NCI-H82 treated with DMSO at 0.1 percent for 48 hours (cell line): ENCODE data around the gene BBS2.

Source experiments
- DNase-seq: peaks from one replicate; lab custom pipeline; 2025; ENCODE audit not compliant: unreplicated experiment; lab: John Stamatoyannopoulos, UW

The BBS2 gene

GRCh38 chr16:56478281-56479049 is 41.4 kb downstream of the BBS2 start:
- DNase-seq = no peak

GRCh38 chr16:56477096-56477878 is 42.5 kb downstream of the BBS2 start:
- no peak for DNase-seq

DNA sequence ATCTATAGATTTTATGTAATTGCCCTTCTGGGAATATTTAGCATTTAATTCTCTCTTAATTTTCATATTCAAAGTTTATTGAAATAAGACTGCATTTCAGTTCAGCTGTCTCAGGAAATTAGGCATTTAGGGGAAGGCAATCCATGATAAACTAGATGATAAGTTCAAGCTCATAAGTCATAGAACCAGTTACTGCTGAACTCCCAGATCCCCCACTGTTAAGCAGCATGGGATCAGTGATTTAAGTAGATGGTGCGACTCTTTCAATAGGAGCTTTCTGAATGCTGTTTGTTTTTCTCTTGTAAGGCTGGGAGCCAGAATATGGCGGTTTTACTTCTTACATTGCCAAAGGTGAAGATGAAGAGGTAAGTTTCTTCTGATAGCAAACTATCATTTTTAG is 44.6 kb downstream of the BBS2 start:
- peak; percentile 38 for DNase-seq

DNA sequence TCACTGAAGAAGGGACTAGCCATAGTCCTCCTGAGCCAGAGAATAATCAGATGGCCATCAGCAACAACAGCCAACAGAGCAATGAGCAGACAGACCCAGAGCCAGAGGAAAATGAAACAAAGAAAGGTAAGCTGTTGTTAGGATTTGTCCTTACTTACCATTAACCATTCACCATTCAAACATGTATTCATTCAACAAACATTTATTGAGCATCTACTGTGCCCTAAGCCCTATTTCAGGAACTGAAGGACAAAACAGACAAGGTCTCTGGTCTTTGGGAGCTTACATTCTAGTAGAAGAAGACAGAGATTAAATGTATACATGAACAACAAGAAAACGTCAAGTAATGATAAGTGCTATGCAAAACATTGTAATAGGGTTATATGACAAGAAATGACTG is 49.2 kb downstream of the BBS2 start:
- no peak for DNase-seq

- no peak for DNase-seq
Observed at GRCh38 chr16:56470232-56470631, 49.6 kb downstream of the BBS2 start.

DNA sequence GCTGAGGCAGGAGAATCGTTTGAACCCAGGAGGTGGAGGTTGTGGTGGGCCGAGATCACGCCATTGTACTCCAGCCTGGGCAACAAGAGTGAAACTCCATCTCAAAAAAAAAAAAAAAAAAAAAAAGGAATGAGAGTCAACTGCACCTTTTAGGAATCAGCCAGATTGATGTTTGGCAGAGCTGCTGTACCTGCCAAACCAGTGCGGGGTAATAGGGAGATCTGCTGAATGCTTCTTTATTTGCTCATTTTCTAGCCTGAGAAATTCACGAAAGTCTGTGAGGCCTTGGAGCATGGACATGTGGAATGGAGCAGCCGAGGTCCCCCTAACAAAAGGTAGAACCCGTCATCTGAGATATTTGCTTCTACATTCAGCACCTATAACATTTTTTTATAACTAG is 50.1 kb downstream of the BBS2 start:
- no peak for DNase-seq

DNA sequence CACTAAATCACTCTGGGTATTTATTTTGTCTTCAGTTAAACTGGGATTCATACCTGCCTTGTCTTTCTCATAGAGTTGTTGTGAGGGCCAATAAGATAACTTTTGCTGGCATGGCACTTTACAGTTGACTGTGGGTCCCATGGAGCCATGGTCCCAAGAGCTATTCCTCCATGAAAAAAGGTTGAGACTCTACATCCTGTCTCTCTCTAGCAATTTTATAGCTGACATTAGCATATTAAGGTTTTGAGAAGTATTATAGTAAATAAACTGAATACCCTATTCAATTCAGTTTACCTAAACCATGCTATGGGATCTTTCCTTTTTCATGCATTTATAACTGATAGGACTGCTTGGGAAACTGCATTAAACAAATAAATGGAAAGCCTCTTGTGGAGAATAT is 51.0 kb downstream of the BBS2 start:
- no peak for DNase-seq

GRCh38 chr16:56466344-56466743 is 53.5 kb downstream of the BBS2 start:
- DNase-seq = no peak

DNA sequence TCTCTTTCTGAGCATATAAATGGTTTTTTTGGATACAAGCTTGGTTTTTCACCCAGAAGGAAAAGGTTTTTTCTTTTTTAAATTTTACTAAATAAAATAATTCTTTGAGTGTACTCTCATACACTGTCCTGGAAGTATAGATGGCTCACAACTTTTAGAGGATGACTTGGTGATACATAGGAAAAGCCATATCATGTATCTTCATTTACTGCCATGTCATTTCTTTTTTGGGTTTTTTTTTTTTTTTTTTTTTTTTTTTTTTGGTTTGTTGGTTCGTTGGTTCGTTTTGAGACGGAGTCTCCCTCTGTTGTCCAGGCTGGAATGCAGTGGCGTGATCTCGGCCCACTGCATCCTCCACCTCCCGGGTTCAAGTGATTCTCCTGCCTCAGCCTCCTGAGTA is 56.7 kb downstream of the BBS2 start:
- no peak for DNase-seq

- DNase-seq = no peak
Observed at GRCh38 chr16:56462064-56462796, 57.6 kb downstream of the BBS2 start.

- peak; percentile 80 for DNase-seq
Observed at GRCh38 chr16:56460101-56460500, 59.7 kb downstream of the BBS2 start.

DNA sequence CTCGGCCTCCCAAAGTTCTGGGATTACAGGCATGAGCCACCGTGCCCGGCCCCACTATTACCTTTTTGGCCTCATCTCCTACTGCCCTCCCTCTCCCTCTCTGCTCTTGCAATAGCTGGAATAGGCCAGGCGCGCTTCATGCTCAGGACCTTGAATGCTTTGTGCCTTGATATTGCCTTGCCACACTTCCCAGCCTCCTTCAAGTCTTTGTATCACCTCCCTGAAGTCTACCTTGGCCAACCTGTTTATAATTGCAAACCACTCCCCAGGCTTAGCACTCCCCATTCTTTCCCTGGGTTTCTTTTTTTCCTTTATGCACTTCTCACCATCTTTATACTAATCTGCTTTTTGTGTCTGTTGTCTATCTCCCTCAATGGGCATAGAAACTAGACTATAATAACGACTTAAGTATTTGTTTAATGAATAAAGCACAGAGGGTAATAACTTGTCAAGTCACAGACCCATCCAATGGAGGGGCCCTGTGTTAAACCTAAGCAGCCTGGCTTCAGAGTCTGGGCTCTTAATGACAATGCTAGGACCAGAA is 61.8 kb downstream of the BBS2 start:
- no peak for DNase-seq

DNA sequence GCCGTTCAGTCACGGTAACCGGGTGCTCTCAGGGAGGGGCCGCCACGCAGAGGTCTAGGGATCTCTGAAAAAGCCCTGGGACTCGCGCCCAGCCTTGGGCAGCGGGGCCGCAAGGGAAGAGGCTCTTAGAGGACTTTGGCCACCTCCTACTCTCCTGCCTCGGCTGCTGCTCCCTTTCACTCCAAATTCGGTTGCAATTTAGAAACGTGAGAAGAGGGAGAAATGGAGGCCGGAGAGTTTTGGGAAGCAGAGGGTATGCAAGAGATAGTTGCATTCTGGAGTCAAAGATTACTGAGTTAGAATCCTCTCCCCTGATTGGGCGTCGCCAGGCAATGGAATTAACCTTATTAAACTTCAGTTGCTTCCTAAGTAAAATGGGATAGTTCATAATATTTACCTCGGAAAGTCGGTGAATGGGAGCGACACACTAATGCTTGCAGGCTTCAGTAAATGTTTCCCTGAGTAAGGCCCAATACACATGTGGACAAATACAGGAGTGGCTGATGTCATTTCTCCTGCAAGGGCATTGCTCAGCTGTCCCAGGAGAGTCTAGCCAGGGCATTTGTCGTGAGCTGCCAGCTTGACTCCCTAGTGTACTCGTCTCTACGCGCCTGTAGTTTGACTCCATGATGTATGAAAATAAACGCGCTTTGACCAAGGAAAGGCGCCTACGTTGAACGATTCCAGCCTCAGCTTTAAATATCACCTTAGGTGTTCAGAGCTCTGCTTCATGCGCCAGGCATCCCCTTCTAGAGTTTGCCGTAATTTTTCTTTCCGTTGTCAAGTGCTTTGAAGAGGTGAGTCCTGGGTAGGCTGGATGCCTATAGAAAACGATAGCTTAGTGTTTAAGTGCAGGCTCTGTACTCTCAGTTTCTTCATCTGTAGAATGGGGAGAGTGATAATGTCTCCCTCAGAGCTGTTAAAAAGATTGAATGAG is 67.8 kb downstream of the BBS2 start:
- no peak for DNase-seq

DNA sequence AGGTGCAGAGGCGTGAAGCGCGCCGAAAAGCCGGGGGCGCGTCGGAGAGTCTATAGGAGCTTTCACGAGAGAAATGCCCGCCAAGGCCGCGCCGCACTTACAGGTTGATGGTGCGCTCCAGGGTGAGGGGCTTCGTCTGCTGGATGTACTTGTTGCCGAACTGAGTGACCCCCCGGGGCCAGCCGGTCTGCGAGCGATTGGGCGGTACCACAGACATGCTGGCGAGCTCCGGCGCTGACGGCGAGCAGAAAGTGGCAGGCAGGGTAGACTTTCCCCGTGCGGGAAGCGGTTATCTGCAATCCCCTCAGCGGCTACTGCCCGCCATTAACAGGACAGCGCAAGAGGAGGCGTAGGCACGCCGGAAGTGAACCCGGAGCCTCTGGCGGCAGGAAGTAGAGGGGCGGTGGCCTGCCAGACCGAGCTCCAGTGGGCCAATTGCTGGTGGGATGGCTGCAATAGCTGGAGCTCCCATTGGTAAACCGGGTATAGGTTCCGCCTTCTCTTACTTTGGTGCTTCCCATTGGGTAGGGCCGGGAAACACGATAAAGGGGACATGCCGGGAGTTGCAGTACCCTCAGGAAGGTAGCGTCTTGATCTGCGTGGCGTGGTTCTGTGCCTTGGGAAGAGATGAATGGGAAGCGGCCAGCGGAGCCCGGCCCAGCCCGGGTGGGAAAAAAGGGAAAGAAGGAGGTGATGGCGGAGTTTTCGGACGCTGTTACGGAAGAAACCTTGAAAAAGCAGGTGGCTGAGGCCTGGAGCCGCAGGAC is 68.7 kb downstream of the BBS2 start, which contains the start of the genes NUDT21 and OGFOD1:
NUDT21 (minus strand) TSS at position 347 of the 767 bp plus-strand sequence; CDS start at position 217, 130 bp downstream.
OGFOD1 (plus strand) TSS at position 569 of the 767 bp plus-strand sequence; CDS start at position 628, 59 bp downstream.
- peak; percentile 93 for DNase-seq

DNA sequence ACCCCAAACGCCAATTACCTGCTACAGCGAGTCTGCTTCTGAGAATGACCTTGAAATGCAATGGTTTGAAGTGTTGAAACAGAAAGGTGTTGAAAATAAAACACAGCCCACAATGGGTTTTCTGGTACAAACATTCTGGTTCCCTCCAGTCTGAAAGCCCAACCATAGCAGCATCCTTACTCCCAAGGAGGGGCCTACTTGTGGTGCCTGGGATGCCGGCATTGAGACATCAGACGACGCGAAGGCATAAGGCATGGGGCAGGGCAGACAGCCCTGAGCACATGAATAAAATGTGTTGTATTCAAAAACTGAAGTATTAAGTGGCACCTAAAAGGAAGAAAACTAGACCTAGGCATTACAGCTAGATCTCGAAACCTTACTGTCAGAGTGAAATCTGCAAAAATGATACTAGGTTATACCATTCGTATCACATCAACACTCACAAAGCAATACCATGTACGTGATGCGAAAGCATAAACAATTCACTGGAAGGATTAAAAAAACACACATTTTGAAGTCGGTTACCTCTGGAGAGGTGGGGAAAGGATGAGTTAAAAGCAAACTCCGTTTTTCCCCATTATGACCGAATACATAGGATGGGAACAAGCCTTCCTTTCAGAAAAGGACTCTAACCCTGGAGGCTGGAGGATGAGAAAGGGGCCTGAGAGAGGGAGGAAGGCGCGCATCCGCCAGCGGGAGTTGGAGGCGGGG is 69.4 kb downstream of the BBS2 start:
- no peak for DNase-seq

- no peak for DNase-seq
Observed at GRCh38 chr16:56448005-56448404, 71.8 kb downstream of the BBS2 start.

DNA sequence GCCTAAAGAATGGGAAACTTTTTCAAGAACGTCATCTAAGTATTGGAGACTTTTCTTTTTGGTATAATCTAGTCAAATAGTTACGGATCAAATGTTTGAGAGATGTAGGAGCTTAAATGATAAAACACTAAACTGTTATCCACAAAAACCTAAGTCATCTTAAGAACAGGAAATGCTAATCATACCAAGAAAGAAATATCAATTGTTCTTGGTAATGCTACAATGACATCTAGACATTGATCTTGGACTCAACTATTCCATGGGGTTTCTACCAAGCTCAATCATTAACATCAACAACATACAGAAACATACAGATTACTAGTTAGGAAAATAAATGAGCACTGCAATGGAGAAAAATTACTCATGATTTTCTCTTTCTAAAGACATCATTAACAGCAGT is 72.5 kb downstream of the BBS2 start:
- DNase-seq = no peak

DNA sequence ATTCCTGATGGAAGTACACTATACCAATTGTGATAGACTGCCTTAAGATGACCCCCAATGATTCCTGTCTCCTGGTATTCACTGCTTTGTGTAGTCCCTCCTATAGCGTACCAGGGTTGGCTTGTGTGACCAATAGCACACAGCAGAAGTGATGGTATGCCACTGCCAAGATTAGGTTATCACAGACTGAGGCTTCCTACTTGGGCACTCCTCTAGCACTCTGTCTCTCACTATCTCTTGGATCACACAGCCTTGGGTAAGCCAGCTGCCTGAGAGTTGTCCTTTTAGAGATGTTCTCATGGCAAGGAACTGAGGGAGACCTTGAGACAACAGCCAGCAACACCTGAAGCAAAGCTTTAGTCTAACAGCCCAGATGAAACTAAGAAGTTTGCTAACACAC is 81.8 kb downstream of the BBS2 start:
- no peak for DNase-seq

DNA sequence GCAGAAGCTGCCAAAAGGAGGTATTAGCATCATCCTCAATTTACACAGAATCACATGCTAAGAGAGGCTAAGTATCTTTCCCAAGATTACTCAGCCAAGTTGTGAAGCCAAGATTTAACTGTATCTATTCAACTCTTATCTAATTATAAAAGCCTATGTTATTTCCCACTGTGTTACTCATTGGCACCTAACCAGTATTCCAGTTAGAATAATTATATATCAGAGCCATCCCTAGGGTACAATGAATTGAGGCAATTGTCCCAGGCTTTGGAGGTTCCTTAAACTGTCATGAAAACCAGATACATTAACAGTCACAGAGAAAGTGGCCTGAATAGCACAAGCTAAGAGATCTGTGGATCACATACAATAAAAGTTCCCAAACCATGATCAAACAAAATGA is 83.6 kb downstream of the BBS2 start:
- DNase-seq = no peak
